Measurements from ENCODE around the gene NCOA3. TPM values are rescaled to one million over a fixed set of nuclear protein-coding genes. Genes with fewer than 3 reads are reported as not detected.

Gene NCOA3
- total RNA-seq, 4 donors from 2014 or later: 41.6 to 74.7 (median 55.8) TPM

GRCh38 chr20:47672886-47673670, 171.4 kb downstream of the NCOA3 start:
- no peak for TF ChIP-seq CTCF (IDR thresholded peaks at IDR 0.05; ENCODE audit: low read depth)

GRCh38 chr20:47673671-47673955, 171.9 kb downstream of the NCOA3 start:
- no peak for TF ChIP-seq CTCF (IDR thresholded peaks at IDR 0.05; ENCODE audit: low read depth)

- no peak for TF ChIP-seq CTCF (IDR thresholded peaks at IDR 0.05; ENCODE audit: low read depth)
Observed at GRCh38 chr20:47674145-47674544, 172.5 kb downstream of the NCOA3 start.

- no peak for TF ChIP-seq CTCF (IDR thresholded peaks at IDR 0.05; ENCODE audit: low read depth)
Observed at GRCh38 chr20:47674686-47675085, 173.0 kb downstream of the NCOA3 start.

GRCh38 chr20:47675190-47676142, 173.8 kb downstream of the NCOA3 start:
- no peak for TF ChIP-seq CTCF (IDR thresholded peaks at IDR 0.05; ENCODE audit: low read depth)

- no peak for TF ChIP-seq CTCF (IDR thresholded peaks at IDR 0.05; ENCODE audit: low read depth)
Observed at GRCh38 chr20:47676219-47676721, 174.6 kb downstream of the NCOA3 start.
